Measurements from ENCODE around the gene USF2. TPM values are rescaled to one million over a fixed set of nuclear protein-coding genes. Genes with fewer than 3 reads are reported as not detected.
A peak's percentile ranks its signal among the peaks of the same experiment; 100 is the strongest.

USF2 gene
- total and polyA plus RNA-seq, 2 donors (not counting 1 experiment from before 2014, with no cell fraction given): 318 to 377 TPM

DNA sequence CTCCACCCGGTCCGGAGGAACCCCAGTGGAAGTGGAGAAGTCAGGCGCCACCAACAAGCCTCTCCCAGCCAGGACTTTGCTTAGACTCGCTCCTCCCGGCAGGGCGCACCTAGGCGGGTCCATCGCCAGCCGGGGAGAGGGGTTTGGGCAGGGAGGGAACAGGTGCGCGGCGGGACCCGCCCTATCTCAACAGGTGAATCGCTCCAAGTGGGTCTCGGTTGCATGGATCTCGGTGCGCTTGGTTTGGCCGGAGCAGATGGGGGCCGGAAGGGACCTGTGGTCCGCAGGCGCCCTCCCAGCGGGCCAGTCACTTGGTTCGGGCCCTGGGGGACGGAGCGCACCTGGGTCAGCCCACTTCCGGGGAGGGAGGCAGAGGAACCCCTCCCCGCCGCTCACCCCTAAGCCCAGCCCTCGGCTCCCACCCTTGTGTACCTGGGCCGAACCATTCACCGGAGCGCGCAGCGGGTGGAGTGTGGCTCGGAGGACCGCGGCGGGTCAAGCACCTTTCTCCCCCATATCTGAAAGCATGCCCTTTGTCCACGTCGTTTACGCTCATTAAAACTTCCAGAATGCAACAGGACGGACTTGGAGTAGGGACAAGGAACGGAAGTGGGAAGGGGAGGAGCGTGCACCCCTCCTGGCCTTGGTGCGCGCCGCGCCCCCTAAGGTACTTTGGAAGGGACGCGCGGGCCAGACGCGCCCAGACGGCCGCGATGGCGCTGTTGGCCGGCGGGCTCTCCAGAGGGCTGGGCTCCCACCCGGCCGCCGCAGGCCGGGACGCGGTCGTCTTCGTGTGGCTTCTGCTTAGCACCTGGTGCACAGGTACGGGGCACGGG is 20.2 kb upstream of the USF2 start, which contains the start of gene LSR:
Gene LSR, plus strand, starts transcription at position 693 of the 836 bp plus-strand sequence. Its CDS starts 21 bp downstream, at position 714.
- no peak for TF ChIP-seq CTCF (IDR thresholded peaks at IDR 0.05)
- TF ChIP-seq EZH2 (IDR thresholded peaks at IDR 0.05; ENCODE audit: borderline replicate concordance, insufficient read depth, low read depth, low read length, poor library complexity, severe bottlenecking): no peak
- ChIA-PET POLR2A (no interaction called here), CTCF (no interaction called here)
- Histone ChIP-seq H3K36me3 (replicated peaks in 1 of 2; ENCODE audit: control extremely low read depth in 1 of 2, control insufficient read depth in 1 of 2, extremely low read depth in 1 of 2, insufficient read depth in 2 of 2, low read length in 1 of 2) (no peaks in the 10 kb centered on the region), H3K4me2 (replicated peaks; ENCODE audit: low read depth, low read length, poor library complexity, severe bottlenecking) (peak within 1 kb of the TSS; percentile 97), H3K4me1 (ENCODE audit: control insufficient read depth in 2 of 2, insufficient read depth in 2 of 2, low read length in 2 of 2) (peaks cover 13 to 30% of the 10 kb centered on the region in 2 donors), H3K4me3 (ENCODE audit: control extremely low read depth in 1 of 5, extremely low read depth in 1 of 5, insufficient read depth in 1 of 5, low read depth in 2 of 5, low read length in 4 of 5) (peak within 1 kb of the TSS; percentile 30 to 93 (median 76)), H4K20me1 (ENCODE audit: control insufficient read depth, insufficient read depth, low read length, poor library complexity, severe bottlenecking) (peaks cover 5% of the 10 kb centered on the region), H3K79me2 (ENCODE audit: control insufficient read depth, insufficient read depth, low read length) (no peaks in the 10 kb centered on the region), H3K9ac (ENCODE audit: low read length) (peak within 1 kb of the TSS; percentile 92), H3K27me3 (replicated peaks in 1 of 4; ENCODE audit: control extremely low read depth in 1 of 4, control insufficient read depth in 3 of 4, insufficient read depth in 4 of 4, low read length in 3 of 4) (peaks cover 0 to 6% (median 0%) of the 10 kb centered on the region in 4 experiments), H2AFZ (ENCODE audit: insufficient read depth, low read depth, low read length, poor library complexity, severe bottlenecking) (peak within 1 kb of the TSS; percentile 86), H3K27ac (ENCODE audit: low read length in 2 of 2) (peak within 1 kb of the TSS; percentile 77 to 86), H3K9me3 (ENCODE audit: control extremely low read depth in 1 of 3, control insufficient read depth in 2 of 3, insufficient read depth in 1 of 3, low read length in 2 of 3) (peaks cover 0 to 3% (median 0%) of the 10 kb centered on the region in 3 donors)
- DNase-seq (peak; percentile 90), ATAC-seq (ENCODE audit: low read depth) (peak; percentile 88)
- Mint-ChIP-seq H3K4me3 (peak within 1 kb of the TSS; percentile 89), H3K27me3 (peaks cover 5% of the 10 kb centered on the region), H3K27ac (peak within 1 kb of the TSS; percentile 98), H3K4me1 (peaks cover 26% of the 10 kb centered on the region), H3K9me3 (ENCODE audit: insufficient read depth) (no peaks in the 10 kb centered on the region)
- intact Hi-C loops (cut with micrococcal nuclease): loop anchor here (1.0 to 2.0 kb wide), 5 partner anchors 20 to 107 kb away; partner anchors contain the start of genes FXYD5 and USF2
- WGBS (ENCODE audit: insufficient coverage): under 1% methylated on average over 68 of the region's 69 CpGs

All from B cell (primary cell).